Neuronal stem cell (in vitro differentiated cells): ENCODE data around the gene TMEM223.

ENCODE experiments used
- DNase-seq: peaks from one replicate; pipeline ENCODE4 v3.0.0-alpha.2; 2013; ENCODE audit warnings: low spot score
- H2AFZ ChIP-seq: one replicate; pipeline ENCODE4 v1.6.1; 2013; ENCODE audit warnings: mild to moderate bottlenecking, low read length, inconsistent platforms
- H2AK5ac ChIP-seq: 2 replicates; pipeline ENCODE4 v1.6.1; 2013; ENCODE audit warnings: low read depth, mild to moderate bottlenecking, inconsistent platforms, low read length, moderate library complexity, mixed read lengths
- H2BK120ac ChIP-seq: 2 replicates; pipeline ENCODE4 v1.6.1; 2013; ENCODE audit warnings: low read depth, mild to moderate bottlenecking, inconsistent platforms, low read length, moderate library complexity, mixed read lengths
- H2BK12ac ChIP-seq: one replicate; pipeline ENCODE4 v1.6.1; 2013; ENCODE audit warnings: low read length, inconsistent platforms
- H2BK15ac ChIP-seq: 2 replicates; pipeline ENCODE4 v1.6.1; 2013; ENCODE audit warnings: mild to moderate bottlenecking, low read length, inconsistent platforms, mixed read lengths
- H2BK5ac ChIP-seq: one replicate; pipeline ENCODE4 v1.6.1; 2013; ENCODE audit warnings: inconsistent platforms, mild to moderate bottlenecking, low read length, moderate library complexity
- H3K14ac ChIP-seq: one replicate; pipeline ENCODE4 v1.6.1; 2013; ENCODE audit warnings: low read length, inconsistent platforms
- H3K18ac ChIP-seq: 2 replicates; pipeline ENCODE4 v1.6.1; 2013; ENCODE audit warnings: low read length, inconsistent platforms
- H3K23ac ChIP-seq: 2 replicates; pipeline ENCODE4 v1.6.1; 2013; ENCODE audit warnings: low read depth, mild to moderate bottlenecking, mixed read lengths, low read length, inconsistent platforms; ENCODE audit not compliant: poor library complexity
- H3K27ac ChIP-seq: replicated peaks from 3 replicates; pipeline ENCODE4 v1.5.1; 2013; ENCODE audit warnings: low read length, inconsistent platforms
- H3K27me3 ChIP-seq, 3 experiments: 2 replicates each; pipeline ENCODE4 v1.6.1; 2013; ENCODE audit warnings: low read length in 3 of 3, mild to moderate bottlenecking in 2 of 3, inconsistent platforms in 1 of 3, low read depth in 1 of 3, mixed read lengths in 1 of 3, moderate library complexity in 1 of 3; ENCODE audit not compliant: control insufficient read depth in 3 of 3, insufficient read depth in 3 of 3
- H3K36me3 ChIP-seq, 2 donors: replicated peaks in 1 of 2; 2 replicates each; pipeline ENCODE4 v1.6.1; 2013; ENCODE audit warnings: low read length in 2 of 2; ENCODE audit not compliant: control insufficient read depth in 2 of 2, insufficient read depth in 2 of 2
- H3K4ac ChIP-seq: 2 replicates; pipeline ENCODE4 v1.6.1; 2013; ENCODE audit warnings: inconsistent platforms, mild to moderate bottlenecking, low read length, moderate library complexity
- H3K4me1 ChIP-seq, 2 donors: 1 replicate in 1 of 2; 2 replicates in 1 of 2; pipeline ENCODE4 v1.6.1; 2013; ENCODE audit warnings: low read length in 2 of 2, low read depth in 1 of 2; ENCODE audit not compliant: control insufficient read depth in 2 of 2, insufficient read depth in 1 of 2
- H3K4me2 ChIP-seq: one replicate; pipeline ENCODE4 v1.6.1; 2013; ENCODE audit warnings: mild to moderate bottlenecking, low read length, inconsistent platforms; ENCODE audit not compliant: insufficient read depth, poor library complexity, severe bottlenecking
- H3K4me3 ChIP-seq, 2 donors: 2 replicates each; pipeline ENCODE4 v1.5.1; 2013; ENCODE audit warnings: low read length in 2 of 2, mild to moderate bottlenecking in 2 of 2, inconsistent platforms in 1 of 2, moderate library complexity in 1 of 2
- H3K79me1 ChIP-seq: one replicate; pipeline ENCODE4 v1.6.1; 2013; ENCODE audit warnings: low read depth, mild to moderate bottlenecking, inconsistent platforms, low read length, moderate library complexity
- H3K9ac ChIP-seq: one replicate; pipeline ENCODE4 v1.6.1; 2013; ENCODE audit warnings: mild to moderate bottlenecking, low read depth, low read length, inconsistent platforms; ENCODE audit not compliant: poor library complexity
- H3K9me3 ChIP-seq, 2 donors: replicated peaks in 1 of 2; 2 replicates each; pipeline versions ENCODE3 to v1.6.1; 2013; ENCODE audit warnings: low read length in 2 of 2, mild to moderate bottlenecking in 2 of 2, inconsistent platforms in 1 of 2, low read depth in 1 of 2, mixed read lengths in 1 of 2, moderate library complexity in 1 of 2; ENCODE audit not compliant: control insufficient read depth in 2 of 2, insufficient read depth in 1 of 2
- H4K8ac ChIP-seq: one replicate; pipeline ENCODE4 v1.6.1; 2013; ENCODE audit warnings: low read depth, mild to moderate bottlenecking, inconsistent platforms, low read length, moderate library complexity
- H4K91ac ChIP-seq: one replicate; pipeline ENCODE4 v1.6.1; 2013; ENCODE audit warnings: low read length, low read depth, mild to moderate bottlenecking, inconsistent platforms; ENCODE audit not compliant: poor library complexity
- WGBS, 2 donors: extraction: QIAGEN DNeasy Blood & Tissue Kit; methylation state at CpG; one replicate each; pipeline ENCODE4 v1.1.7; 2013; ENCODE audit warnings: missing lambda C conversion rate in 2 of 2, mixed read lengths in 1 of 2; ENCODE audit not compliant: insufficient read length in 2 of 2, insufficient replicate concordance in 1 of 2; ENCODE audit errors: extremely low coverage in 2 of 2; 5-methylcytosine and 5-hydroxymethylcytosine counted together

TMEM223 gene

GRCh38 chr11:62799486-62799885 is 7.7 kb upstream of the TMEM223 start:
- no peak for DNase-seq
- Histone ChIP-seq H2BK15ac (no peak overlapping the region), H2BK120ac (no peak overlapping the region), H3K14ac (no peak overlapping the region), H3K79me1 (no peaks in the 10 kb centered on the region), H2AK5ac (no peak overlapping the region), H3K9me3 (no peaks in the 10 kb centered on the region), H2BK12ac (no peak overlapping the region), H3K4me3 (no peak overlapping the region), H2AFZ (no peak overlapping the region), H3K9ac (no peak overlapping the region), H3K4me2 (no peak overlapping the region), H3K4ac (no peak overlapping the region), H3K18ac (no peak overlapping the region), H4K91ac (no peak overlapping the region), H3K36me3 (peaks cover 55 to 95% of the 10 kb centered on the region in 2 donors), H4K8ac (no peak overlapping the region), H2BK5ac (no peak overlapping the region), H3K27me3 (no peaks in the 10 kb centered on the region), H3K4me1 (peaks cover 3 to 6% of the 10 kb centered on the region in 2 donors), H3K23ac (no peak overlapping the region), H3K27ac (no peak overlapping the region)
- no CpG with 5 or more reads among the region's 10 CpGs for WGBS, 2 donors

DNA sequence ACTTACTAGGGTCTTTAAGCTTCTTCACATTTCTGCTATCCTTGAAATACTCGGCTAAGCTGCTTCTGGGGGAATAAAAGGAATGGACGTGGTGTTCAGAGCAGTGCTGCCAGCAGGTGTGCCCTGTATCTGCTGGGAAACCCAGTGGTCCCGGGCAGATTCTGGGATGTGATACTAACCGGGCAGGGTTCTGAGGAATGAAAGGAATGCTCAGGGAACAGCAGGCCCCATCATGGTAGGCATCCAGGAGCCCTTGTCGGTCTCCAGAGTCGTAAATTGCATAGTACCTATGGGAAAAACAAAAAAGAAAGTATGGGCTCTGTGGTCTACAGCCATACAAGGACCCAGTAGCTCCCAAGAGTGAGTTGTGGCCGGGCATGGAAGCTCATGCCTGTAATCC is 4.5 kb upstream of the TMEM223 start:
- H2AK5ac ChIP-seq = no peak overlapping the region
- WGBS, 2 donors = no CpG with 5 or more reads among the region's 7 CpGs

DNA sequence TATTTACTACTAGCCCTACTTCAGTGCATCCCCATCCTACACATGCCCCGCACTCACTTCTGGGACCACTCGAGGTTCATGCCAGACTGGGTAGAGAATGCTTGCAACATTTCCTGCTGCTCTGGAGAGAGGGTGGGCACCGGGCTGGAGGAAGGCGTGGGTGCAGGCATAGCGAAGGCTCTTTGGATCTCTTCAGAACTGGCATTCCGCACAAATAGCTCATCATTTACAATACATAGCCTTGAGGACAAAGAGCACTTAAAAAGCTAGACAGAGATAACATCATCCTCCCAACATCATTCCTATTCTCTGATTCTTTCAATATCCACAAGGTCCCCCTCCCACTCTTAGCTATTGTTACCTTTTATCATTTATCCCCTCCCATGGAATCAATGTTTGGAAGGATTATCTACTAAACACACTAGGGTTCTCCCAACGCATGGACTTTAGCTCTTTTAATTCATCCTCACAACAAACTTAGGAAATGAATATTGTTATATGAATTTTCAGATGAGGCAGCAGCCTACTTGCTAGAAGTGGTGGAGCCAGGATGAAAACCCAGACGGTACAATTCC is 2.5 kb upstream of the TMEM223 start:
- no peak for DNase-seq
- H3K27ac ChIP-seq = no peak overlapping the region

More for the DNA sequence above, 4.5 kb upstream of the TMEM223 start:
- Histone ChIP-seq H3K23ac (no peak overlapping the region), H3K9ac (no peak overlapping the region), H3K9me3 (no peaks in the 10 kb centered on the region), H2BK12ac (no peak overlapping the region), H3K27ac (no peak overlapping the region), H3K4me2 (no peak overlapping the region), H3K4me3 (no peak overlapping the region), H3K27me3 (no peaks in the 10 kb centered on the region), H3K36me3 (peaks cover 50 to 96% of the 10 kb centered on the region in 2 donors), H2BK5ac (no peak overlapping the region), H3K79me1 (peaks cover 2% of the 10 kb centered on the region), H4K8ac (no peak overlapping the region), H3K14ac (no peak overlapping the region), H3K18ac (no peak overlapping the region), H3K4me1 (peaks cover 4% of the 10 kb centered on the region in 2 donors), H2BK120ac (no peak overlapping the region), H2AFZ (no peak overlapping the region), H4K91ac (no peak overlapping the region), H3K4ac (no peak overlapping the region), H2BK15ac (no peak overlapping the region)
- no peak for DNase-seq

DNA sequence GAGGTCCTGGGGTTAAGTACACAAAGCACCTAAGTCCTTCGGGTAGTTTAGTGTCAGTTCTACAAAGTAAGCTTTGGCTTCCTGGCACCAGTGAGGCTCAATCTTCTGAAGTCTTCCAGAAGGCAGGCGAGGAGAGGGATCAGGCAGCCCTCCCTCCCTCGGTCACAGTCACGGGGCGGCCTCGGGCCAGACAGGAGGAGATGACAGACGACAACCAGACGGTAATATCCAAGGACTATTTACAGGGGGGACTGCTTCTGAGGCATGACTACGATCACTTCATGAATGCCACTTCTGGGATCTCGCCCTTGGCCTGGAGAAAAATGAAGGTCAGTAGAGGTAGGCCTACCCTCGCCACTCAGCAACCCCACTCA is 383 bp upstream of the TMEM223 start:
- Histone ChIP-seq H2BK15ac (no peak overlapping the region), H3K9ac (peak overlapping the region; percentile 17), H3K4me3 (peak overlapping the region in 1 of 2 donors; percentile 91), H4K91ac (no peak overlapping the region), H3K79me1 (peaks cover 4% of the 10 kb centered on the region), H3K27ac (peak overlapping the region; percentile 25), H2AK5ac (peak overlapping the region; percentile 28), H3K18ac (no peak overlapping the region), H3K23ac (peak overlapping the region; percentile 68), H2BK5ac (no peak overlapping the region), H3K4me2 (no peak overlapping the region), H3K14ac (no peak overlapping the region), H3K4me1 (peaks cover 5 to 10% of the 10 kb centered on the region in 2 donors), H4K8ac (no peak overlapping the region), H3K4ac (no peak overlapping the region), H3K9me3 (no peaks in the 10 kb centered on the region), H2AFZ (peak overlapping the region; percentile 88), H2BK120ac (no peak overlapping the region), H2BK12ac (no peak overlapping the region), H3K27me3 (no peaks in the 10 kb centered on the region), H3K36me3 (peaks cover 37 to 89% of the 10 kb centered on the region in 2 donors)
- no CpG with 5 or more reads among the region's 11 CpGs for WGBS, 2 donors
- no peak for DNase-seq

More for the DNA sequence above, 2.5 kb upstream of the TMEM223 start:
- H4K8ac ChIP-seq = no peak overlapping the region
- no peak overlapping the region for H3K4me3 ChIP-seq
- no peak overlapping the region for H3K23ac ChIP-seq
- no peaks in the 10 kb centered on the region for H3K27me3 ChIP-seq
- no peak overlapping the region for H2BK12ac ChIP-seq
- no peak overlapping the region for H3K9ac ChIP-seq
- H3K18ac ChIP-seq = no peak overlapping the region
- no peak overlapping the region for H2AFZ ChIP-seq
- H2BK120ac ChIP-seq = no peak overlapping the region
- H3K4me1 ChIP-seq = peaks cover 5 to 7% of the 10 kb centered on the region in 2 donors
- no peak overlapping the region for H3K14ac ChIP-seq
- H3K4ac ChIP-seq = no peak overlapping the region
- WGBS, 2 donors = no CpG with 5 or more reads among the region's 8 CpGs
- no peak overlapping the region for H4K91ac ChIP-seq
- H2AK5ac ChIP-seq = no peak overlapping the region
- peaks cover 4% of the 10 kb centered on the region for H3K79me1 ChIP-seq
- no peaks in the 10 kb centered on the region for H3K9me3 ChIP-seq
- H2BK15ac ChIP-seq = no peak overlapping the region
- no peak overlapping the region for H2BK5ac ChIP-seq
- no peak overlapping the region for H3K4me2 ChIP-seq
- peaks cover 44 to 95% of the 10 kb centered on the region in 2 donors for H3K36me3 ChIP-seq
